ENCODE results near the gene TMEM42.

DNA sequence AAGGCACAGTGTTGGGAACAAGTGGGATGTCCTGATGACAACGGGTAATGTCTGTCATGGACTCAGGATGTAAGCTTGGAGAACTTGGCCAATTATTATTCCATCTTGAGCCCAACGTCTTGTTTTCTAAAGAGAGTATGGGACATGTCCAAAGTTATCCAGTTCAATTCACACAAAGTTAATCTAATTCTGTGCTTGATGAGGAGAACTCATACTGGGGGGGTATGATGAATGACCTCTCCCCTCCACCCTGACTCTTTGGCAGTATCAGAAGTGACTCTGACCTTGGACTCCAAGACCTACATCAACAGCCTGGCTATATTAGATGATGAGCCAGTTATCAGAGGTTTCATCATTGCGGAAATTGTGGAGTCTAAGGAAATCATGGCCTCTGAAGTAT, 49.0 kb downstream of the TMEM42 start:
- TF ChIP-seq CTCF (IDR thresholded peaks at IDR 0.05) (no peak), POLR2A (IDR thresholded peaks at IDR 0.05) (no peak)

Measured in ovary (tissue), 3 donors.